IPS-NIHi11 (cell line): ENCODE data around the gene SLC25A21.
"Not testable (repeated sequence)": the region's sequence is repeated elsewhere in the genome, so short reads cannot be mapped to it uniquely, and the experiment has no call there.

Source experiments
- DNase-seq: peaks from one replicate; pipeline ENCODE4 v3.0.0; 2012; ENCODE audit warnings: mixed read lengths, low spot score

SLC25A21 gene

GRCh38 chr14:36702474-36702873, 469.9 kb downstream of the SLC25A21 start:
- no peak for DNase-seq

GRCh38 chr14:36701132-36701531, 471.3 kb downstream of the SLC25A21 start:
- no peak for DNase-seq

DNA sequence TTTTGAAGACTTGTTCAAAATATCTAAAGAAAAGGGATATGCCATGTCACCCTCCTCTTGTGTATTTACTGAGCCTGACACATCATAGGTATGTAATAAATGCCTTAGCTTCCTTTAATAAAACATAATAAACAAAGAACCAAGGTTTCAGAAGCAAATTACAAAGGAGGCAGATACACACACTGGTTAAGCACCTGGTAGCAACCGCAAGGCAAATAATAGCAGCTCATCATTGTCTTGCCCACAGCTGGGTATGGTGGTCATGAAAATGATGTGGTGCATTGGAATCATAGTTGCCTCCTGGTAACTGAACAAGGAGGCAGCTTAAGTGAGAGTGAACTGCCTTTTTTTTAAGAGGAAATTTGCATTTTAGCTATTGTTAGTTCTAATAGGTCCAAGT, 471.8 kb downstream of the SLC25A21 start:
- no peak for DNase-seq

GRCh38 chr14:36699420-36699819, 473.0 kb downstream of the SLC25A21 start:
- DNase-seq = not testable (repeated sequence)

DNA sequence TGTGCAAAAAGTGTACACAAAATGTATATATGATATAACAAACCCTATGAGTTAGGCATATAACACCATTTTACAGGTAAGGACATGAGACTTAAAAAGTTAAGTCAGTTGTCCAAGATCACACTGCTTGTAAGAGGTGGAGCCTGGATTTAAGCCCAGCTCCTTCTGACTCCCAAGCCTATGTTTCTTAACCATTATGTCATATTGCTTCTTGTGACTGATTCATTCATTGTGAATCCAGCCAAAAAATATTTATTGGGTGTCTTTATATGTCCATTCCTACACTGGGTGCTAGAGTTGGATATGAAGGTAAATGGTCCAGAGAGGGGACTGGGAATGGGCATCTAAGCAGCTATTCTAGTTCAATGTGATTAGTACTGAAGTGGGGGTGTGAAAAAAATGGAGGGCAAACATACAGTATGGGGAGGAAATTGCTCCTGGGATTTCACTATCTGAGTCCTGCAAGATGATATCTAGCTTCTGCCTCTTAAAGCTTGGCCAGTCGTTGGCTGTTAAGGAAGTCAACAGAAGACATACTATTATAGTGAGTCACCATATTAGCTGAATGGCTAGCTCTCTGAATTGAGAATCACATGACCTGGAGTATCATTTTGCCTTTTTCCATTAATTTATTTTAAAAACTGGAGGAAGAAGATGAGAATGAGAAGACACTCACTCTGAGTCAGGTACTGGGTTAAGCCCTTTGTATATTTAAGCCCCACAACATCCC, 481.9 kb downstream of the SLC25A21 start:
- DNase-seq = no peak

- no peak for DNase-seq
These were observed 487.5 kb downstream of the SLC25A21 start for GRCh38 chr14:36684946-36685345.

- DNase-seq = no peak
These were observed 489.2 kb downstream of the SLC25A21 start for GRCh38 chr14:36683083-36683724.

DNA sequence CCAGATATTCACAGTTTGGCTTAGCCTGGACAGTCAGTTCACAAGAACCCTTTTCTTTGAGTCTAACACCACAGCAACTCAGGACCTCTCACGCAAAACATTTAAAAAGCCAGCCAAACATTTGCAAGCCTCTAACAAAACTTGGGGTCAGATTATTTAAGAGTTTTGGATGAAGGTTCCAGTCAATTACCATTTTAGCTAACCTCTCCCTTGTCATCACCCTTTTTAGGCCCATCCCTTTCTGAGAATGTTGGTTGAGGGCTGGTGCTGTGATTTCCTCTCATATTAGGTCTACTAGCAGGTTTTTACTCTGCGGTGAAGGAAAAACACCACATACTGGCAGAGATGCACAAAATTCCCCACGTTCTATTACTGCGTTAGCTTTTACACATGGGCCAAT, 490.1 kb downstream of the SLC25A21 start:
- DNase-seq = no peak

- peak; percentile 44 for DNase-seq
These were observed 496.2 kb downstream of the SLC25A21 start for GRCh38 chr14:36676236-36676635.

DNA sequence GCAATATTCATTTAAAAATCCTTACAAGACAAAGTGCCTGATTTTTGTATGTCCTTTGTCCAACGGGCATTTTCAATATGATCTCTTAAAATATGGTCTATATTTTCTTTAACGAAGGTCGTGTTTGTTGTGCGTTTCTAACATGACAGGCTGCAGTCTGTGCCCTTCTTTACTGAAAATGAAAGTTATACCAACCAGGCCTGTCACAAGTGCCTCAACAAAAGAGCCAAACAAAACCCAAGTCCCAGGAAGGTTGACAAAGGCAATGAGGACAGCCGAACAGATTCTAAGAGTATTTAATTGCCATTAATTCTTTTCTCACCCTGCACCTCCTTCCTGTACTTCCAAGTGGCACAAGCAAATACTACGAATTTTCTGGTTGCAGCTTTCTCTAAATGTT, 496.8 kb downstream of the SLC25A21 start:
- DNase-seq = no peak

- no peak for DNase-seq
These were observed 497.7 kb downstream of the SLC25A21 start for GRCh38 chr14:36674659-36675058.

GRCh38 chr14:36672095-36672494, 500.3 kb downstream of the SLC25A21 start:
- DNase-seq = no peak

DNA sequence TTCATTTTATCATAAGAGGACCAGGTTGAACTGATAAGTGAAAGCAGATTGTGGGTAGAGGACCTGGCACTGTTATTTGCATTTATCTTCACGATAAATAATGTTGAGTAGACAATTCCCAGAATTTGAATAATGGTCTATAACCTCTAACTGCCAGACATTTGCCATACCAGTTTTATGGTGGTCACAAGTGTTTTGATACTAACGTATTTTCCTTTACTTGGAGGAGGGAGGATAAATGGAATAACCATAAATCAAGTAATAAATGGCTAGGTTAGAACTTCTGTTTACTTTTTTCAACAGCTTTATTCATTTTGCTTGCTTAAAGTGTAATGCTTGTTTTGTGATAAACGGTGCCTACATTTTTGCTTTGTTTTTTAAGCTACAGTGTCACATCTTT, 501.3 kb downstream of the SLC25A21 start:
- no peak for DNase-seq

- no peak for DNase-seq
These were observed 504.7 kb downstream of the SLC25A21 start for GRCh38 chr14:36667679-36668078.

- DNase-seq = peak; percentile 43
These were observed 505.8 kb downstream of the SLC25A21 start for GRCh38 chr14:36666416-36667206.

- no peak for DNase-seq
These were observed 506.5 kb downstream of the SLC25A21 start for GRCh38 chr14:36665887-36666415.

DNA sequence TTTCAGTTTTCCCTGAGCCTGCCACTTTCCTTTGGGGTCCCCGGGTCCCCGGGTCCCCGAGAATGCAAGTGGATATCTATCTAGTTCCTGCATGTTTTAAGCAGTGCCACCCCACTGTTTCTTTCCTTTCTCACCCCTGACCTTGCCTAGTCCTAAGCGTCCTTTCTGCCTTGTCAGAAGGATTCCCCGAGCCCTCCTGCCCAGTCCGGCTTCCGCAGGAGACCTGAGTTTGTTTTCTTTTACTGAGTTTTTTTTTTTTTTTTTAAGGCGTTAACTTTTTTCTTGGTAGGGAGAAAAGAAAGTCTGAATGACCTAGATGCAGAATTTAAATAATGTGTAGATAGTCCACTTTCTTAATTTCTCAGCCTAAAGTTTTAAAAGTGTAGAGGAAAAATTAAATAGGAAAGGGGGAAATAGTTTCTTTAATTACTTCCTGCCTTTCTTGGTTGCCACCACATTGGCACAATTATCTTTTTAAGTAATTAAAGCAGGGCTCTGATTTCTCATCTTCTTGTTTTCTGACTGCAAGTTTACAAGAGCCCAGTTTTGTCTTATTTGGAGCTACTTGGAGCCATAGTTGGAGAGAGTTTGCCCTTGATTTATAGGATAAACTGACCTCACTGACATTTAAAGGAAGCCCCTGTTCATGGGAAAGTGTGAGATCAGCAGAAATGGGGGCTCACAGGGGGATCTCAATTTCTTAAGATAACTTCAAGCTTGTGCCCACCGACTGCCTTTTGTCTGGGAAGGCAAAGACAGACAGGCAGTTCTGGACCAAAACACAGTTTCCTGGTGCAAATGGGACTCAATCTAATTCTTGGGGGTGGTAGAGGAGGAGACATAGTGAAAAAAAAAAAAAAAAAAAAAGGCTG, 507.8 kb downstream of the SLC25A21 start:
- DNase-seq = no peak

- DNase-seq = peak; percentile 41
These were observed 508.7 kb downstream of the SLC25A21 start for GRCh38 chr14:36663404-36664321.

- DNase-seq = no peak
These were observed 509.6 kb downstream of the SLC25A21 start for GRCh38 chr14:36662543-36663403.

- DNase-seq = no peak
These were observed 510.2 kb downstream of the SLC25A21 start for GRCh38 chr14:36662258-36662542.
